ENCODE results near the gene CCT6B.
A peak's percentile ranks its signal among the peaks of the same experiment; 100 is the strongest.
"Not testable (repeated sequence)": the region's sequence is repeated elsewhere in the genome, so short reads cannot be mapped to it uniquely, and the experiment has no call there.

CCT6B gene

GRCh38 chr17:34979153-34979552 lies 17.9 kb upstream of the CCT6B start:
- Mint-ChIP-seq H3K4me3 (peak overlapping the region; percentile 92), H3K27ac (no peak overlapping the region), H3K27me3 (ENCODE audit: low read depth, poor library complexity) (peaks cover 16% of the 10 kb centered on the region), H3K4me1 (peaks cover 44% of the 10 kb centered on the region), H3K36me3 (ENCODE audit: low read depth) (peaks cover 16% of the 10 kb centered on the region), H3K9me3 (peaks cover 3% of the 10 kb centered on the region)
- no peak for TF ChIP-seq CTCF (IDR thresholded peaks at IDR 0.05)
- DNase-seq: no peak

- Mint-ChIP-seq H3K4me1 (peaks cover 10% of the 10 kb centered on the region), H3K36me3 (ENCODE audit: low read depth) (no peaks in the 10 kb centered on the region), H3K9me3 (peaks cover 3% of the 10 kb centered on the region), H3K27ac (no peak overlapping the region), H3K4me3 (no peak overlapping the region), H3K27me3 (ENCODE audit: low read depth, poor library complexity) (peaks cover 33% of the 10 kb centered on the region)
- no peak for DNase-seq
- TF ChIP-seq CTCF (IDR thresholded peaks at IDR 0.05): no peak
Measured at GRCh38 chr17:34974794-34975785, 13.8 kb upstream of the CCT6B start.

GRCh38 chr17:34974179-34974578 lies 12.9 kb upstream of the CCT6B start:
- no peak for TF ChIP-seq CTCF (IDR thresholded peaks at IDR 0.05)
- H3K27ac Mint-ChIP-seq: no peak overlapping the region
- H3K4me1 Mint-ChIP-seq: peaks cover 1% of the 10 kb centered on the region
- no peaks in the 10 kb centered on the region for H3K36me3 Mint-ChIP-seq (ENCODE audit: low read depth)
- H3K9me3 Mint-ChIP-seq: no peaks in the 10 kb centered on the region
- peaks cover 33% of the 10 kb centered on the region for H3K27me3 Mint-ChIP-seq (ENCODE audit: low read depth, poor library complexity)
- no peak overlapping the region for H3K4me3 Mint-ChIP-seq
- DNase-seq: no peak

GRCh38 chr17:34958438-34958837 lies 2.8 kb downstream of the CCT6B start:
- H3K4me3 Mint-ChIP-seq: no peak overlapping the region
- no peaks in the 10 kb centered on the region for H3K9me3 Mint-ChIP-seq
- H3K27me3 Mint-ChIP-seq (ENCODE audit: low read depth, poor library complexity): peaks cover 59% of the 10 kb centered on the region
- H3K4me1 Mint-ChIP-seq: peaks cover 24% of the 10 kb centered on the region
- no peak overlapping the region for H3K27ac Mint-ChIP-seq
- DNase-seq: no peak
- peaks cover 5% of the 10 kb centered on the region for H3K36me3 Mint-ChIP-seq (ENCODE audit: low read depth)
- TF ChIP-seq CTCF (IDR thresholded peaks at IDR 0.05): no peak

GRCh38 chr17:34950780-34951179 lies 10.5 kb downstream of the CCT6B start:
- H3K27me3 Mint-ChIP-seq (ENCODE audit: low read depth, poor library complexity): peaks cover 31% of the 10 kb centered on the region
- DNase-seq; H3K4me3 Mint-ChIP-seq; H3K27ac Mint-ChIP-seq; H3K9me3 Mint-ChIP-seq; H3K4me1 Mint-ChIP-seq; H3K36me3 Mint-ChIP-seq (ENCODE audit: low read depth): not testable (repeated sequence)

- H3K27ac Mint-ChIP-seq: no peak overlapping the region
- no peak for TF ChIP-seq CTCF (IDR thresholded peaks at IDR 0.05)
- no peaks in the 10 kb centered on the region for H3K36me3 Mint-ChIP-seq (ENCODE audit: low read depth)
- H3K4me3 Mint-ChIP-seq: no peak overlapping the region
- H3K4me1 Mint-ChIP-seq: no peaks in the 10 kb centered on the region
- H3K27me3 Mint-ChIP-seq (ENCODE audit: low read depth, poor library complexity): peaks cover 37% of the 10 kb centered on the region
- no peak for DNase-seq
- no peaks in the 10 kb centered on the region for H3K9me3 Mint-ChIP-seq
Measured at GRCh38 chr17:34930283-34930682, 31.0 kb downstream of the CCT6B start.
